ENCODE data around the gene RAPGEF5.

DNA sequence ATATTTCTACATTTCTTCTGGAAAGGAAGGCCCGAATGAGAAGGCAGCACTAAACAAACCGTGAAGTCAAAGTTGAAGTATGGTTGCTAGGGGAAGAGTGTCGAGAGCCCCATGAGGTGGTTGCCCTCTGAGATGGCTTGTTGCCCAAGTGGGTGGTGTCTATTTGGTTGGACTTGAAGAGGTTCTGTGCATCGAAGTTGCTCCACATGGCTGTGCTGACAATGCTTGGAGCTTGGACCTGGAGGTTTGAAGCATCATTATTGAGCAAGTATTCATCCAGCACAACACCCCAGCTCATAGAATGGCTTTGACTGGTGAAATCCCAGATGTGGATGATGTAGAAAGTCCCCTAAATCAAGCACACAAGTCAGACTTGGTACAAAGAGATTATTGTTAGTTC lies 246.1 kb downstream of the RAPGEF5 start:
- TF ChIP-seq POLR2AphosphoS5 (IDR thresholded peaks at IDR 0.05; ENCODE audit: borderline replicate concordance, low read depth, low read length) (no peak), EZH2 (IDR thresholded peaks at IDR 0.05) (no peak)
